ENCODE results near the gene FHIT.

FHIT gene

GRCh38 chr3:60056404-60056803 is 1194.8 kb downstream of the FHIT start:
- in situ Hi-C loops (cut with HindIII; ENCODE audit: low pct_ligation_motif_present, low sequenced_read_pairs), result no loop called here
- no peaks in the 10 kb centered on the region for H3K36me3 ChIP-seq (replicated peaks)
- DNase-seq, result no peak
- H3K4me3 ChIP-seq (ENCODE audit: low read depth, low read length), result no peak overlapping the region
- no peaks in the 10 kb centered on the region for H3K27me3 ChIP-seq (replicated peaks)
- H3K27ac ChIP-seq, result no peak overlapping the region
- TF ChIP-seq, protein P1, sequence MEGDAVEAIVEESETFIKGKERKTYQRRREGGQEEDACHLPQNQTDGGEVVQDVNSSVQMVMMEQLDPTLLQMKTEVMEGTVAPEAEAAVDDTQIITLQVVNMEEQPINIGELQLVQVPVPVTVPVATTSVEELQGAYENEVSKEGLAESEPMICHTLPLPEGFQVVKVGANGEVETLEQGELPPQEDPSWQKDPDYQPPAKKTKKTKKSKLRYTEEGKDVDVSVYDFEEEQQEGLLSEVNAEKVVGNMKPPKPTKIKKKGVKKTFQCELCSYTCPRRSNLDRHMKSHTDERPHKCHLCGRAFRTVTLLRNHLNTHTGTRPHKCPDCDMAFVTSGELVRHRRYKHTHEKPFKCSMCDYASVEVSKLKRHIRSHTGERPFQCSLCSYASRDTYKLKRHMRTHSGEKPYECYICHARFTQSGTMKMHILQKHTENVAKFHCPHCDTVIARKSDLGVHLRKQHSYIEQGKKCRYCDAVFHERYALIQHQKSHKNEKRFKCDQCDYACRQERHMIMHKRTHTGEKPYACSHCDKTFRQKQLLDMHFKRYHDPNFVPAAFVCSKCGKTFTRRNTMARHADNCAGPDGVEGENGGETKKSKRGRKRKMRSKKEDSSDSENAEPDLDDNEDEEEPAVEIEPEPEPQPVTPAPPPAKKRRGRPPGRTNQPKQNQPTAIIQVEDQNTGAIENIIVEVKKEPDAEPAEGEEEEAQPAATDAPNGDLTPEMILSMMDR (IDR thresholded peaks at IDR 0.05; ENCODE audit: low read depth, low read length, missing control alignments), result no peak

DNA sequence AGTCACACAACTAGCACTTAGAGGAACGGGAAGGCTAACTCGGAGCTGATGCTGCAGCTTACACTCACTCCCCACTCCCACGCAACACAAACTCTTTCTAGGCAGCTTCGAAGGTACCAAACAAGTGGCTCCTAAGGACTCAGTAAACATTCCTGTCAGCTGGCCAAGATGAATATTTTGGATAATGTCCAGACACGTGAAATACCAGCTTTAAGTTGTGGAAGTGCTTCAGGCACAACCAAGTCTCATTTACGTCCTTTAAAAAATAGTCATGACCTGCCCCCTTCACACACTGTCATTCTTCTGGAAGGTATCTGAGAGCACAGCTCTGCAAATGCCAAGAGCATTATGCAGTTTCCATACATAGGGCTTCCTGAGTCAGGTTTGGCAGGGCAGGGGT is 1195.5 kb downstream of the FHIT start:
- Histone ChIP-seq H3K36me3 (replicated peaks) (no peaks in the 10 kb centered on the region), H3K27ac (no peak overlapping the region)

GRCh38 chr3:60053526-60054265 is 1197.6 kb downstream of the FHIT start:
- no peaks in the 10 kb centered on the region for H3K36me3 ChIP-seq (replicated peaks)
- in situ Hi-C loops (cut with HindIII; ENCODE audit: low pct_ligation_motif_present, low sequenced_read_pairs), result no loop called here
- no peaks in the 10 kb centered on the region for H3K27me3 ChIP-seq (replicated peaks)
- H3K4me3 ChIP-seq (ENCODE audit: low read depth, low read length), result no peak overlapping the region
- H3K27ac ChIP-seq, result no peak overlapping the region
- TF ChIP-seq, protein P1 (IDR thresholded peaks at IDR 0.05; ENCODE audit: low read depth, low read length, missing control alignments), result no peak
- peak; percentile 63 for DNase-seq

More for the DNA sequence above, 1195.5 kb downstream of the FHIT start:
- no peak overlapping the region for H3K4me3 ChIP-seq (ENCODE audit: low read depth, low read length)
- TF ChIP-seq, protein P1 (IDR thresholded peaks at IDR 0.05; ENCODE audit: low read depth, low read length, missing control alignments), result no peak
- DNase-seq, result peak; percentile 48
- in situ Hi-C loops (cut with HindIII; ENCODE audit: low pct_ligation_motif_present, low sequenced_read_pairs), result no loop called here
- H3K27me3 ChIP-seq (replicated peaks), result no peaks in the 10 kb centered on the region

DNA sequence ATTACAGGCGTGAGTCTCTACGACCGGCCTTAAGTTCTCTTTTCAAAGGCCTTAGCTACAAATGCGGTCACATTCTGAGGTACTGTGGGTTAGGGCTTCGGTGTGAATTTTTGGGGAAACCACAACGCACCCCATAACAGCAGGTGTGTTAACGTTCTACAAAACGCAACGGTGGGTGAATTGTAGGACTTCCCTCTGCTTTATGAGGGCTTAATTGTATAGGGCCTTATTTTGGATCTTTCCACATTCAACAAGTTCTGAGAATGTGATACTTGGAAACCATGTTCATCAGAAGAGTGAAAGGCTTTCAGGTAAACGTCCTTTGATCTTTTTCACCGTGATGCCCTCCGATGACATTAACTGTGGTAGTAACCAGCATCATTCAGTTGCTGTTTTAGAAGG is 1202.8 kb downstream of the FHIT start:
- H3K27ac ChIP-seq, result no peak overlapping the region
- H3K36me3 ChIP-seq (replicated peaks), result no peaks in the 10 kb centered on the region
- H3K27me3 ChIP-seq (replicated peaks), result no peaks in the 10 kb centered on the region
- TF ChIP-seq, protein P1 (IDR thresholded peaks at IDR 0.05; ENCODE audit: low read depth, low read length, missing control alignments), result no peak
- DNase-seq, result no peak
- H3K4me3 ChIP-seq (ENCODE audit: low read depth, low read length), result no peak overlapping the region
- in situ Hi-C loops (cut with HindIII; ENCODE audit: low pct_ligation_motif_present, low sequenced_read_pairs), result no loop called here

- in situ Hi-C loops (cut with HindIII; ENCODE audit: low pct_ligation_motif_present, low sequenced_read_pairs), result no loop called here
- no peak for DNase-seq
- TF ChIP-seq, protein P1 (IDR thresholded peaks at IDR 0.05; ENCODE audit: low read depth, low read length, missing control alignments), result no peak
- no peak overlapping the region for H3K4me3 ChIP-seq (ENCODE audit: low read depth, low read length)
- H3K27ac ChIP-seq, result no peak overlapping the region
- H3K27me3 ChIP-seq (replicated peaks), result no peaks in the 10 kb centered on the region
- H3K36me3 ChIP-seq (replicated peaks), result no peaks in the 10 kb centered on the region
These were observed 1203.6 kb downstream of the FHIT start for GRCh38 chr3:60047426-60048200.
